Stimulated activated CD8-positive, alpha-beta memory T cell treated with anti-CD3 and anti-CD28 coated beads, Interleukin-7, amount 100 ng/mL, for 24 hours (primary cell): ENCODE results near the gene FLNB.

Source experiments
- DNase-seq: peaks from one replicate; pipeline ENCODE4 v3.0.0-alpha.2; 2020; ENCODE audit warnings: low read depth

The FLNB gene

DNA sequence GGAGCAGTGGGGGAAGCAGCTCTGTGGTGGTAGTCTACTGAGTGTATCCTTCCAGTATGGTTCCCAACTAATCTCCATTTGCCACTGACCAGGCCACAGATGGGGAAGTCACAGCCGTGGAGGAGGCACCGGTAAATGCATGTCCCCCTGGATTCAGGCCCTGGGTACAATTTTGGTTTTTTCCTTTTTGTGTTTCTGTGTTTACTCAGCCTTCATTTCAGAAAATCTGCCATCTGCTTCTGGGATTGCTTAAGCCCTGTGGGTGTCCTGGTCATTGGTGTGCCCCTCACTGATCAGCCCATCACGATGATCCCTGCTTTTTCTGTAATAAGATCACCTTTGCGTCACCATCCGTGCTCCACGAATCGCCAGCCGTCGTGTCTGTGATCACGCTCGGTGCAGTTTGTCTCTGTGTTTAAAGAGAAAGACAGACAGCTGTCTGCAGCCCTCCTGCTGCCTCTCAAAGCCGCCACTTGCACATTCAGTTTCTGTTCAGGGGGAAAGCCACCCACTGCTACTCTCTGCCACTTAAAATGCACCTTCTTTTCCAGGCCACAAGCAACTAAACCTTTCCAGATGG, 133.6 kb downstream of the FLNB start:
- no peak for DNase-seq

DNA sequence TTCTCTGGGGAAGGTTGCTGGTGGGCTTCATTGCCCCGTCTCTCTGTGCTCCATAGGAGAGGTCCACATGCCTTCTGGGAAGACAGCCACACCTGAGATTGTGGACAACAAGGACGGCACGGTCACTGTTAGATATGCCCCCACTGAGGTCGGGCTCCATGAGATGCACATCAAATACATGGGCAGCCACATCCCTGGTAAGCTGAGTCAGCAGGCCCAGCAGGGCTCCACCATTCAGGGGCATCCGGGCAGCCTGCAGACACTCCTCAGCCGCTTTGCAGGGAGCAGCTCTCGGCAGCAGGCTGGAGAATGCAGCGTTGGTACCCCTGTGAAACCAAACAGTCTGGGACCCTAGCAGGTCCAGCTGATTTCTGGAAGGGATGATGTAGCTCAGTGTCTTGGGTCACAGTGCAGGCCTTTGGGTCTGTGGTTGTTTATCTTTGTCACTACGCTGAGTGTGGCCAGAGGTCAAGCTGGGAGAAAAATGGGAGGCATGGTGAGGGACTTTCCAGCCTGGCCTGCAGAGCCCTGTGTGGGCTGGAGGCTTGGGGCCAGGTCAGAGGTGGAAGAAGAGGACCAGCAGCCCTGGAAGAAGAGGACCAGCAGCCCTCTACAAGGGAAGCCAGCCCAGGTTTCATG, 135.3 kb downstream of the FLNB start:
- DNase-seq: no peak

DNA sequence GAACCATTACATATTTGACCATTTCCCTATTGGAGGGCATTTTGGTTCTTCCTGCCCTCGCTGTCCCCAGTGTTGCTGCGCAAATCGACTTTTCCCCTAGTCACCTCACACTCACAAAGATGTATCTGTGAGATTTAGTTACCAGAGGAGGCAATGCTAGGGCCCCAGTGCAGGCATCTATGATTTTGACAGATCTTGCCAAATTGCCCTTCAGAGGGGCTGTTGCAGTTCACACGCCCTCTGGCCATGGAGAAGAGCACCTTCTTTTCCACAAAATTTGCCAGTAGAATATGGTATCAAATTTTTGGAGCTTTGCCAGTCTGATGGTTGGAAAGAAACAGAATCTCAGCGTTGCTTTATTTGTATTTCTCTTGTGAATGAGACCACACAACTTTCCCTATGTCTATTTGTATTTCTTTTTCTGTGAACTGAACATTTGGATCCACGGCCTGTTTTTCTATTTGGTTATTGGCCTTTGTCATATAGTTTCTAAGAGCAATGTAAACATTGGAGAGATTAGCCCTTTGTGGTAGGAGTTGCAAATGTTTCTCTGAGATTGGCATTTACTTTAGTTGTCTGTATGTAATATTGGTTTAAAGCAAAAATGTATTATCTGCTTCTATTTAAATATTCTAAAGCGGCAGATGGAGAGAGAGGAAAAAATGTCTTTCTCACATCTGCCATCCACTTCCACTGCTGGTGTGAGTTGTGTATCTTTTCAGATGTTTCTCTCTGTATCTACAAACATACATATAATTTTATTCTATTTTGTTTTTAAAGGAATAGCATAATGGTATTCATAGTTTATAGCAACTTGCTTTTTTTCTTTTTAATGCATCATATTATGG, 136.5 kb downstream of the FLNB start:
- DNase-seq: no peak

DNA sequence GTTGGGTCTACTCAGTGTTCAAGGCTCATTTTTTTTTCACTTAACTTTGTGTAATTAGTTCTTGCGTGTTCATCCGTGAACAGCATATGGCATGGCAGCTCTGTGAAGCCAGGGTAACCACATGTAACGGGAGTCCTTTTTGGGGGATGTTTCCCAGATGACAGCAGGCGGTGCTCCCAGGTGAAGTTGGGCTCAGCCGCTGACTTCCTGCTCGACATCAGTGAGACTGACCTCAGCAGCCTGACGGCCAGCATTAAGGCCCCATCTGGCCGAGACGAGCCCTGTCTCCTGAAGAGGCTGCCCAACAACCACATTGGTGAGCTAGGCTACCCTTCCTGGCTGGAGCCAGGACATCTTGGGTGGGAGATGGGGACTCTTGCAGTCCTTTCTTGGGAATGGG, 139.8 kb downstream of the FLNB start:
- no peak for DNase-seq

DNA sequence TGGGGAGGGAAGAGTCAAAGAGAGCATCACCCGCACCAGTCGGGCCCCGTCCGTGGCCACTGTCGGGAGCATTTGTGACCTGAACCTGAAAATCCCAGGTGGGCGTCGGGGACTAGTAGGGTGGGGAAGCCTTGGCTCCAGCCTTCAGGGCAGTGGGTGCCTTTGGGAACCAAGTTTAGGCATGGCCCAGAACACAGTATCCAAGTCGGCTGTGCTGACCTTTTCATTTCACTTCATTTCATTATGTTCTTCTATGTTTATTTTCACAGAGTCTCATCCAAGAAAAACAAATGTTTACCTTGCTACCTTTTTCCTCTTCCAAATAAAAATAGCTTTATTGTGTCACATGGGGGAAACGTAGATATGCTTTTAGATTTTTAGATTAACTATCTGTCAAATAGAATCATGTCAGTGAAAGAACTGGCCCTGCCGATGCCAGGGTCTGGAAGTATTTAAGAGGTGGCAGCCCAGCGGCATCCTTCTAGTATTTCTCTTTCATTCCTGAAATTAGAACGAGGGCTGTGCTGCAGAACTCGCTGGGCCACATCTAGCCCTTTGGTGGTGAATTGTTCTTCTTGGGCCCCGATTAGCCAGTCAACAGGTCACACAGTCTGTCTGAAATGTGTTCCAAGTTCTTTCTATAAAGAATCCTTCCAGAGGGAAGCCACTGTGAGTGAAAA, 142.0 kb downstream of the FLNB start:
- no peak for DNase-seq

DNA sequence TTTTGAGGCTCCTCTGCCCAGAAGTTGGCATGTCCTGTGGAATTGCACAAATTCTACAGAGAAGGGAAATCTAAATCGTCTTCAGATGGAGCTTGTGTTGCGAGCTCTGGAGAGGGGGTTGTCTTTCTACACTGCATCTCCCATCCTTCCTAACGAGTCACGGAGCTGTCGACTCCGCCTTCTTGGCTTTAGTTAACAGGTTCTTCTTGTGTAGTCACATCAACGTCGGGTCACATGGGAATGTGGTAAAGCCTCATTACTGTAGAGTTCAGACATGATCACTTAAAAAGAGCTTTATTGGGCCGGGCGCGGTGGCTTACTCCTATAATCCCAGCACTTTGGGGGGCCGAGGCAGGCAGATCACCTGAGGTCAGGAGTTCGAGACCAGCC, 142.6 kb downstream of the FLNB start:
- DNase-seq: no peak

DNA sequence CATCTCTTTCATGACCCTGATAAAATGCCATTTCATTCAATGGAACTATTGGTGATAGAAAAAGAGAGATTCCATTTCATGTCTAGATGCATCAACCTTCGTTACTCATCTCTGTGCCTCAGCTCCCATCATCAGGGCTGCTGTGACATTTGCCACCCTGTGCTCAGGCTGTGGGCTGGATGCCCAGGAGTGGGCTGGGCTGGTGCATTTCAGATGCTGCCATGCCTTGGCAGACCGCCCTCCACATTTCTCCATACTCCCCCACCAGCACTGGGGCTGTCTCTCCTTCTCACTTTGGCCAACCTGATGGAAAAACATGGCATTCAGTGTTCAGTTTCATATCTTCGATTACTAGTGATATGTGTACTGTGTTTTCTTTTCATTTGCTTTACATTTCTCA, 143.4 kb downstream of the FLNB start:
- no peak for DNase-seq

DNA sequence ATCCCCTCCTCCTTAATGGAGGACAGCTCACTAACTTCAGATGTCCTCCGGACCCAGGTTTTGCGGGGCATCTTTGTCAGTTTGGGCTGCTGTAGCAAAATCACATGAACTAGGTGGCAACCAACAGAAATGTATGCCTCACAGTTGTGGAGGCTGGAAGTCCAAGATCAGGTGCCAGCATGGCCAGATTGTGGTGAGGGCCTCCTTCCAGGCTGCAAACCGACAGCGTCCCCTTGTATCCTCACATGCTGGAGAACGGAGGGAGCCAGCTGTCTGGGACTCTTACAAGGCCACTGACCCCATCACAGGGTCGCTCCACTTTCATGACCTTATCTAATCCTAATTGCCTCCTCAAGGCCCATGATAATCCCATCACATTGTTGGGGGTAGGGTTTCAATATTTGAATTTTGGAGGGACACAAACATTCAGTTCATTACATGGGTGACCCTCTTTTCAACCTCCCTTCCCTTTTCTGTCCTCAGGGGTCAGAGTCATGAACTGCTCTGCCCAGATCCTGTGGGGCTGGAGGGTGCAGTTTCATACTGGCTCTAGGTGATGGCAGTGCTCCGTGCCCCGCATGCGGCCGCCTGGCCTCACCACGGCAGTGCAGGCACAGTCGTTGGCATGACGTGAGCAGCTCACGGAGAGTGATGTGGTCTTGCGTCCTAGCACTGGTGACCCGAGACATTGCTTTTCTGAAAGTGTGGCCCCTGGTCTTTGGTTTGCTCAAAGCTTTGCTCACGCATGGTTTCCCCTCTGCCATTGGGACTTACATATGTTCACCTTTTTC, 144.2 kb downstream of the FLNB start:
- no peak for DNase-seq

DNA sequence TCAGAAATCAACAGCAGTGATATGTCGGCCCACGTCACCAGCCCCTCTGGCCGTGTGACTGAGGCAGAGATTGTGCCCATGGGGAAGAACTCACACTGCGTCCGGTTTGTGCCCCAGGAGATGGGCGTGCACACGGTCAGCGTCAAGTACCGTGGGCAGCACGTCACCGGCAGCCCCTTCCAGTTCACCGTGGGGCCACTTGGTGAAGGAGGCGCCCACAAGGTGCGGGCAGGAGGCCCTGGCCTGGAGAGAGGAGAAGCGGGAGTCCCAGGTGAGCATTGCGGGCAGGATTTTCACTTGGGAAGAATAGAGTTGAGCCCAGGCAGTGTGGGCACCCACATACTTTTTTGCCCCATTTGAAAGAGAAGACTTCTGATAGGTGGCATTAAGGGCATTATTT, 145.1 kb downstream of the FLNB start:
- no peak for DNase-seq

DNA sequence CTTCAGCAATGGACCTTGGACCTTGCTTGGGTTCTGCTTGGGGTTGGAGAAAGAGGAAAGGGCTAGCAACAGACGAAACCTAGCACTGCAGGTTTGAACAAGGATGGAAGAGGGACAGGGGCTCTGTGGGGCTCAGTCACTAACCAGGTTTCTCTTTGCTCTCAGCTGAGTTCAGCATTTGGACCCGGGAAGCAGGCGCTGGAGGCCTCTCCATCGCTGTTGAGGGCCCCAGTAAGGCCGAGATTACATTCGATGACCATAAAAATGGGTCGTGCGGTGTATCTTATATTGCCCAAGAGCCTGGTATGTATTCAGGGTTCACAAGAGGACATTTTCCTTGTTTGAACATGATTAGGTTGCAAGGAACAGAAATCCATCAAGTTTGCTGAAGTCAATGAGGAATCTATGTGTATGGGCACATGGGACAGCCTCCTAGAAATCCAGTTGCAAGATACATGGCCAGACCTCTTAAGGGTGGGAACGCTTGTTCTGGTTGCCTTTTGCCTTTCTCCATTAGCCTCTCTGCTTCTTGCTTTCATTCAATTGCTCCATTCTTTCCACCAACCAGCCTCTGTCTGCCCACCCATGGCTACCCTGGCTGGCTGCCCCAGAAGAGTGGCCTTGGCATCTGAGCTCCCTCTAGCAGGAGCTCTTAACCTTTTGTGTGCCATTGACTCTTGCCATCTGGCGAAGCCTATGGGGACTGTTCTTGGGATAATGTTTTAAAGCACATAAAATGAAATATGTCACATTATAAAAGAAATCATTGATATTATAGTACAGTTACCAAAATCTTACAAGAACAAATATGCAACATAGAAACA, 146.6 kb downstream of the FLNB start:
- DNase-seq: no peak

DNA sequence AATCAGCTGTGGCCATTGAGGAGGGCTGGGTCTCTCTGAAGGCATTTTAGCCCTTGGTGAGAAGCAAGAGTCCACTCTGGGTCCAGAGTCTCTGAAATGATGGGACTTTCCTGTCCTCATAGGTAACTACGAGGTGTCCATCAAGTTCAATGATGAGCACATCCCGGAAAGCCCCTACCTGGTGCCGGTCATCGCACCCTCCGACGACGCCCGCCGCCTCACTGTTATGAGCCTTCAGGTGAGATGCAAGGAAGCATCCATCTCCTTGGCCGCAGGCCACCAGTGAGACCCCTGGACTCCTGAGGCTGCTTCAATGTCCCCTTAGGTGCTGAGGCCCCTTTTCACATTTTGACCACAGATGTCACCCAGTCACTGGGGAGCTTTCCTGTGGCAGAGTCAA, 147.6 kb downstream of the FLNB start:
- DNase-seq: no peak

DNA sequence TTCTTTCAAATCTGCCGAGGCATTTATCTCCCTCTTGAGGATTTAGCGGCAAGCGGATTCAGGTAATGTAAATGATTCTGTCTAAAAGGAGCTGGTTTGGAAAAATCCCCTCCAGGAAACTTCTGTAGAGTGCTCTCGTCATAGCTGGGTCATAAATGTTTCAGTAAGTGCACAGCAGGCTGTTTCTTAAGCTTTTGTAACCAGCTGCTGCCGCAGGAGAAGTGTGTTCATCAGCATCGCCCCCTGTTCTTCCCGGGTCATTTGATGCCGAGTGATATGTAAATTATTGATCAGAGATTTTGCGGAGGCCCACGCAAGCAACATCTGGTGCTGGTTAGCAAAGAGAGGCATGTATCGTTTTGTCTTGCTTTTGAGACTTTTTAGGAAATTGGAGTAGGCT, 149.5 kb downstream of the FLNB start:
- no peak for DNase-seq

DNA sequence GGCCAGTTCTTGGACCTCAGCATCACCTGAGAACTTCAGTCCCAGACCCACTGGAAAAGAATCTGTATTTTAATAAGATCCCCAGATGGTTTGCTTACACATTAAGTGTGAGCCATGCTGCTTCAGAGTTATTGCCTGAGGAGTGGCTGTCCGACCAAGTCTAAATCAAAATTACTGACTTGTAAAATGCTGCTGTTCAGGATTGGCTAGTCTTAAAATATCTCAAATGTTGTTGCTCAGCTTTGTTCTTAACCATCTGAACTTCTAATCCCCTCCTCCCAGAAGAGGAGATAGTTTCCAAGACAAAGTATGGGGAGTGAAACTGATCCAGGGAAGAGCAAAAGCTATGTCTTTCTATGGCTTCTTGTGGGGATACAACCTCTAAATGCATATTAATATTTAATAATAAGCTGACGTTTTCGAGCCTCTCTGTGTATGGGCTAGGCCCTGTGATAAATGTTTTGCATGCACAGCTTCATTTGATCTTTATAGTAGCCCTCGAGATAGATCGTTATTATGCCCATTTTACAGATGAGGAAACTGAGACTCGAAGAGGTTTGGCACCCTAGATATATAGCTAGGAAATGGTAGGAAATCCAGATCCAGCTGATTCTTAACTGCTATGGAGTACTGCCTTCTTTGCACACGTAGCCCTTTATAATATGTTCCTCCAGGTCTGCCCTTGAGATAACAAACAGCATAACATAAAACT, 150.4 kb downstream of the FLNB start:
- DNase-seq: no peak

DNA sequence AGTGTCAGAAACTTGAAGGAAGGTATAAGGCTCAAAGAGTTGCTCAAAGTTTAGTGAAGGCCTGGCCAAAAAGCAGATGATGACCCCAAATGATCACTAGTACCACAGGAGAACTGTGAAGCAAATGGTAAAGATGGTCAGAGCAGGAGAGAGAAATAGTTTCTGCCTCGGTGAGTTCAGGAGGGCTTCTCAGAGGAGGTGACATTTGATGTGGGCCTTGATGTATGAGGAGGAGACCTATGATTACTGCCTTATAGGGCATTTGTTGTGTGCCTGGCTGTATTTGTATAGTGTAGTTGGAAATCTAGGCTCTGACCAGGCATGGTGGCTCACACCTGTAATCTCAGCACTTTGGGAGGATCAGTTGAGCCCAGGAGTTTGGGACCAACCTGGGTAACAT, 152.2 kb downstream of the FLNB start:
- DNase-seq: no peak

DNA sequence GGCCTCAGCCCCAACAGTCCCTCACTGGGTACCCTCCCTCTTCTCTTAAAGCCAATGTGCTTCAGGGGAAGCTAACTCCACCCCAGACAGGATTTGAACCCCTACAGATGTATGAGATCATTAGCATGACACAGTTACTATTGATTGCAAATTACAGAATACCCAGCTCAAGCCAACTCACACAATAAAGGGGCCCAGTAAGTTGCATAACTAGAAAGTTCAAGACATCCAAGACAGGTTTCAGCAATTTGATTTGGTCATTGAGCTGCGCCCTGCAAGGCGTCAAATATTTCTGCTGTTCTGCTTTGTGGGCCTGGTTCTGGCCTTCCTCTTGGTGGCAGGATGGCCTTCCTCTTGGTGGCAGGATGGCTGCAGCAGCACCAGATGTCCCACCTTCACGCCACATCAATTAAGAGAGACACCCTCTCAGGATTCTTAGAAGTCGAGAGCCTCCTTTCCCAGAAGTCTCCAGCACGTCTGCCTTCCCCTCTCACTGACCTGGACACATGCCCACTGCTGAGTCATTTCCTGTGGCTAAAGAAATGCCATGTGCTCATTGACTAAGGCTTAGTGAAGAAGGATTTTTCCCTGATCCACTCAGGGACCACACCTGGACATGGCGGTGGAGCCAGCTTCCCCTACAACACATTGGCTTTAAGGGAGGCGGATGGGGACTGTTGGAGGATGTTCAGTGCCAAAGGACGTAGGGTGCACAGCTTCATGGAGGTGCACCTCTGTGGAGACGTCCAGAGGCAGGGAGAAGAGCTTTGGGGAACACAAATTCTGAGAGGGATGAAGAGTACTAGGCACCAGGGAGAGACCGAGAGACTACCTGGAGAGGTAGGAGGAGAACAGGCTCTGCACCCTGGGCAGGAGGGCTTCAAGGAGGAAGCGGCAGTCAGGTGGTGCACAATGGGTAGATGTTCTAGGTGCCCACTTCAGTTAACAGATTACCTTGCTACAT, 153.5 kb downstream of the FLNB start:
- DNase-seq: no peak

DNA sequence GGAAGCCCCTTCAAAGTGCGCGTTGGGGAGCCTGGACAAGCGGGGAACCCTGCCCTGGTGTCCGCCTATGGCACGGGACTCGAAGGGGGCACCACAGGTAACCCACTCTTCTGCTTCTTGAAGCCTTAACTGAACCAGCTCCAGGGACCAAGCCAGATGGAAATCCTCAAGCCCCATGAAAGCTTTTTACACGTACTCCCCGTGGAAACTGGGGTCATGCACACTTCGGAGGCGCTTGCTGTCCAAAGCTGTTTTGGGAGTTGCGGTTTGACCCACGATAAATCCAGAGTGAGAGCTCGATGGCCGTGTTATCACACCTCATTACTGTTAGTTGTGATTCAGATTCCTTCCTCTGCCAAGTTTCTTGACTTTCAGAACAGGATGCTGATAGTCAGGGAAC, 155.0 kb downstream of the FLNB start:
- DNase-seq: no peak

DNA sequence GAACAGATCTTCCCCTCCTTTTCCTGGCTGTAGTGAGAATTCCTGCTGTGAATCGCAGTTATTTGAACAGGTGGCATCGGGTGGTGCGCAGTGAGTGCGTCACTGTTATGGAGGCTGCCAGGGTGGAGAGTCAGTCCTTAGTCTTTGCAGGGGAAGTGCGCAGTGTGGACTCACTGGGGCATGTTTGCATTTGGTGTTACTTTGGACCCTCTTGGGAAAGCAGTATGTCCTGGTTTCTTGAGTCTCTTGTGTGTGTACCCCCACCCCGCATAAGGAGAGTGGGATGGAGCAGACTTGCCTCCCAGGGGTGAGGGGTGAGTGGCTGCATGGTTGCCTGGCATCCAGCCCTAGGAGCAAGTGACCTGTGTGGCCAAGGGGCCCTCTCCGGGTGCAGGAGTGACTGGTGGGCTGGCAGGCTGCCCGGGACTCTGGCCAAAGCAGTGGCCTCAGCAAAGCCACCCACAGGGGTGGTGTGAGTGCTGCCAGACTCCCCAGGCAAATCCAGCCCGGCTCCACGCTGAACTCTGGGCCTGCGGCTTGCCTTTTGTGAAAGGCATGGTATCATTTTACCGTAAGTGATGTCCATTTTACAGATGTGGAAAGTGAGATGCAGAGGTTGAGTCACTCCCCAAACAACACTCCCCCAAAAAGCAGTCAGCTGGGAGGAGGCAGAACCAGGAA, 156.1 kb downstream of the FLNB start:
- DNase-seq: no peak

DNA sequence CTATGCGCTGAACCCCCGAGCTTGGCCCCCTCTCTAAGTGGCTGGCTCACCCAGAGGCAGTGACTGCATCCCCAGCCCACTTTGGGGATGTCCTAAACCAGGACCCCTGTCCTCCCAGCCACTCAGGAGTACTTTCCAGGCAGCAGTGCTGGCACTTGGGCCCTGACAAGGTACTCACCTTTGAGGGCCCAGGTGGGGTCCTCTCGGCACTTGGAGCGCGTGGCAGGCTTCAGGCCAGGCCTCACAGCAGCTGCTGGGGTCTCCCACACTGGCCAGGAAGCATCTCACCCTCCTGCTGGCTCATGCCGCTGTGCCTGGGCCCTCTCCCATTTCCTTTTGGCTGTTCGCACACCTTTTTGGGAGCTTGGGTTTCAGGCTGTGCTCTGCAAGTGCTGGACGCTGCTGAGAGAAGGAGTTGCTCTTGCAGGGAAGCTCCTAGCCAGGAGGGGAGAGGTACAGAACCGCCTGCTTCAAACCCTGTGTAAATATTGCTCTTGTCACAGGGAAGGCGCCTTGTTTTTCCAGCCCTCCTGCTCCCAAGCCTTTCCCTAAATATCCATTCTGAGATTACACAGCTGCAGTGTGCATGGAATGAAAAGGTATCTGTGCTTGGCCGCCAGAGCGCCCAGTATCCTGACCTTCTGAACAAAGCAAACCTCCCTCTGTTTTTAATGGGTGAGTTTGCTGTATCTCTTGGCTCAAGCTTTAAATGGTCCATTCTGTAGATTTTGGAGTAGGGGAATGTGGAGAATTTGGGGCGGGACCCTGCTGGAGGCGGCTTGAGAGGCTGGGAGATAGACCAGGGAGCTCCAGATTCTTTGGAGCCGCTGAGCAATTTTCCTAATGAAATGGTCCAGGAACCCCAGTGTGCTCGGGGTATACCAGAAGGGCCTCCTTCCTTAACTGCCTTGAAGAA, 156.9 kb downstream of the FLNB start:
- no peak for DNase-seq
